Caco-2 (cell line): ENCODE data around the gene UBA7. TPM values are rescaled to one million over a fixed set of nuclear protein-coding genes. Genes with fewer than 3 reads are reported as not detected.

ENCODE experiments used
- BruUV-seq: library from RNA; stranded (reverse); fragments of 400-500 nt; replicated peaks from 2 replicates; lab custom pipeline; 2021; lab: Mats Ljungman, UMichigan
- CTCF ChIA-PET: fragments of 300-600 bp; sonication (Branson Sonifier 250); formaldehyde crosslinking; loops from one replicate; lab custom pipeline; 2022; ENCODE audit warnings: antibody characterized with exemption; lab: Charles Lee
- POLR2A ChIA-PET: fragments of 300-600 bp; sonication (Branson Sonifier 250); formaldehyde crosslinking; loops from one replicate; lab custom pipeline; 2022; ENCODE audit warnings: antibody characterized with exemption; lab: Charles Lee
- DNase-seq, 2 experiments: peaks; one replicate each; pipeline versions ENCODE4 v3.0.0 to v3.0.0-alpha.2; 2020 to 2022
- H3K27me3 ChIP-seq: replicated peaks from 2 replicates; pipeline ENCODE4 v1.6.0; 2011; ENCODE audit warnings: low read length; ENCODE audit not compliant: control insufficient read depth, insufficient read depth
- H3K36me3 ChIP-seq: 2 replicates; pipeline ENCODE4 v1.5.1; 2011; ENCODE audit warnings: low read length; ENCODE audit not compliant: control insufficient read depth, insufficient read depth
- H3K4me1 ChIP-seq: fragments of 250-450 bp; sonication (Bioruptor Pico); 2 replicates; pipeline ENCODE4 v1.5.1; 2020; ENCODE audit warnings: mild to moderate bottlenecking
- H3K4me3 ChIP-seq: 2 replicates; pipeline ENCODE4 v1.5.1; 2011; ENCODE audit warnings: low read depth, mild to moderate bottlenecking, control low read depth, low read length
- H3K9me3 ChIP-seq: fragments of 250-450 bp; sonication (Bioruptor Pico); 2 replicates; pipeline ENCODE4 v1.5.1; 2020; ENCODE audit warnings: mild to moderate bottlenecking, moderate library complexity
- H3K27ac Mint-ChIP-seq: one replicate; pipeline ENCODE4 v1.8.0; 2022; ENCODE audit warnings: mixed read lengths; ENCODE audit not compliant: unreplicated experiment
- H3K27me3 Mint-ChIP-seq: one replicate; pipeline ENCODE4 v1.8.0; 2022; ENCODE audit warnings: mixed read lengths; ENCODE audit not compliant: insufficient read depth, unreplicated experiment
- H3K36me3 Mint-ChIP-seq: one replicate; pipeline ENCODE4 v1.8.0; 2022; ENCODE audit warnings: mild to moderate bottlenecking, mixed read lengths; ENCODE audit not compliant: insufficient read depth, unreplicated experiment
- H3K4me1 Mint-ChIP-seq: one replicate; pipeline ENCODE4 v1.8.0; 2022; ENCODE audit warnings: low read depth, mixed read lengths; ENCODE audit not compliant: unreplicated experiment
- H3K4me3 Mint-ChIP-seq: one replicate; pipeline ENCODE4 v1.8.0; 2022; ENCODE audit warnings: mild to moderate bottlenecking, moderate library complexity, mixed read lengths; ENCODE audit not compliant: unreplicated experiment
- H3K9me3 Mint-ChIP-seq: one replicate; pipeline ENCODE4 v1.8.0; 2022; ENCODE audit warnings: mixed read lengths; ENCODE audit not compliant: unreplicated experiment
- CTCF ChIP-seq, 2 experiments: fragments of 200-600 bp in 1 of 2; IDR thresholded peaks; 1 replicate in 1 of 2; 2 replicates in 1 of 2; pipeline versions ENCODE4 v1.5.1 to v1.8.0; 2011 to 2022; ENCODE audit warnings: antibody characterized with exemption in 1 of 2, control low read depth in 1 of 2, inconsistent platforms in 1 of 2, low read depth in 1 of 2, low read length in 1 of 2, mild to moderate bottlenecking in 1 of 2, moderate library complexity in 1 of 2; ENCODE audit not compliant: insufficient read depth in 1 of 2, severe bottlenecking in 1 of 2, unreplicated experiment in 1 of 2
- intact Hi-C: fragments of 100-400 bp; cut with micrococcal nuclease; formaldehyde crosslinking; loops from one replicate; pipeline ENCODE4 v1.10.0; 2022; ENCODE audit not compliant: unreplicated experiment
- total RNA-seq: library from RNA; stranded (reverse); gene quantifications from 2 replicates; pipeline ENCODE4 v1.2.3, GENCODE V29; 2022

Gene UBA7
- total RNA-seq, 1 experiment from 2014 or later, result 0.93 TPM

- H3K27me3 Mint-ChIP-seq, result peaks cover 2% of the 10 kb centered on the region
- ChIA-PET CTCF (interaction anchor here (0.6 to 2.6 kb wide), 18 partner anchors 11 to 796 kb away, joined by 3 to 24 read pairs (median 5); partner anchors contain the start of genes AMIGO3, IP6K1, MON1A and MST1R), POLR2A (interaction anchor here (0.6 kb wide), 2 partner anchors 138 to 1460 kb away, joined by 3 to 7 read pairs; no protein-coding TSS in a partner anchor)
- peak; percentile 82 to 89 for DNase-seq
- intact Hi-C loops, result loop anchor here (1.0 to 2.0 kb wide), 3 partner anchors 16 to 103 kb away; partner anchors contain the start of gene IP6K1
- peak within 1 kb of the TSS; percentile 74 for H3K4me3 ChIP-seq
- peak within 1 kb of the TSS; percentile 91 for H3K4me3 Mint-ChIP-seq
- peak; percentile 78 to 88 for TF ChIP-seq CTCF (IDR thresholded peaks at IDR 0.05; ENCODE audit: insufficient read depth in 1 of 2, low read depth in 1 of 2, low read length in 1 of 2, severe bottlenecking in 1 of 2, unreplicated experiment in 1 of 2)
- peak within 1 kb of the TSS; percentile 71 for H3K27ac Mint-ChIP-seq
- no peaks in the 10 kb centered on the region for H3K36me3 ChIP-seq
- H3K9me3 ChIP-seq, result no peaks in the 10 kb centered on the region
- H3K36me3 Mint-ChIP-seq, result peaks cover 5% of the 10 kb centered on the region
- H3K27me3 ChIP-seq, result no peaks in the 10 kb centered on the region
- H3K4me1 Mint-ChIP-seq, result peaks cover 16% of the 10 kb centered on the region
- H3K9me3 Mint-ChIP-seq, result no peaks in the 10 kb centered on the region
- BruUV-seq, result no TSS peak
- H3K4me1 ChIP-seq, result no peaks in the 10 kb centered on the region
Measured at GRCh38 chr3:49802719-49803464, 10.9 kb downstream of the UBA7 start, which contains the start of gene INKA1. TSS of gene INKA1 (plus strand) at chr3:49803261. CDS start at chr3:49803393, 132 bp downstream.

GRCh38 chr3:49801160-49801559 is 12.6 kb downstream of the UBA7 start:
- Mint-ChIP-seq H3K9me3 (no peaks in the 10 kb centered on the region), H3K4me3 (no peak overlapping the region), H3K27ac (no peak overlapping the region), H3K36me3 (peaks cover 5% of the 10 kb centered on the region), H3K27me3 (peaks cover 2% of the 10 kb centered on the region), H3K4me1 (peaks cover 16% of the 10 kb centered on the region)
- H3K27me3 ChIP-seq, result no peaks in the 10 kb centered on the region
- TF ChIP-seq CTCF (IDR thresholded peaks at IDR 0.05; ENCODE audit: insufficient read depth in 1 of 2, low read depth in 1 of 2, low read length in 1 of 2, severe bottlenecking in 1 of 2, unreplicated experiment in 1 of 2), result no peak
- BruUV-seq, result no TSS peak
- H3K4me1 ChIP-seq, result no peaks in the 10 kb centered on the region
- intact Hi-C loops, result no loop called here
- H3K36me3 ChIP-seq, result no peaks in the 10 kb centered on the region
- POLR2A ChIA-PET, result interaction anchor here (0.6 kb wide), 1 partner anchor 82 kb away, joined by 4 read pairs; the partner anchor contains the start of gene AMIGO3
- H3K4me3 ChIP-seq, result no peak overlapping the region
- no peaks in the 10 kb centered on the region for H3K9me3 ChIP-seq
- CTCF ChIA-PET, result no interaction called here
- no peak for DNase-seq

- Histone ChIP-seq H3K4me1 (no peaks in the 10 kb centered on the region), H3K27me3 (no peaks in the 10 kb centered on the region), H3K4me3 (no peak within 1 kb of the TSS), H3K36me3 (no peaks in the 10 kb centered on the region), H3K9me3 (no peaks in the 10 kb centered on the region)
- CTCF ChIA-PET, result interaction anchor here (1.0 kb wide), 1 partner anchor 39 kb away, joined by 3 read pairs; no protein-coding TSS in a partner anchor
- POLR2A ChIA-PET, result no interaction called here
- intact Hi-C loops, result no loop called here
- H3K27me3 Mint-ChIP-seq, result peaks cover 2% of the 10 kb centered on the region
- H3K4me3 Mint-ChIP-seq, result no peak within 1 kb of the TSS
- H3K36me3 Mint-ChIP-seq, result peaks cover 5% of the 10 kb centered on the region
- no peak for TF ChIP-seq CTCF (IDR thresholded peaks at IDR 0.05; ENCODE audit: insufficient read depth in 1 of 2, low read depth in 1 of 2, low read length in 1 of 2, severe bottlenecking in 1 of 2, unreplicated experiment in 1 of 2)
- no TSS peak for BruUV-seq
- peaks cover 16% of the 10 kb centered on the region for H3K4me1 Mint-ChIP-seq
- no peaks in the 10 kb centered on the region for H3K9me3 Mint-ChIP-seq
- no peak for DNase-seq
- no peak within 1 kb of the TSS for H3K27ac Mint-ChIP-seq
Measured at GRCh38 chr3:49799761-49800160, 14.0 kb downstream of the UBA7 start, which contains the start of gene CDHR4. TSS of gene CDHR4 (minus strand) at chr3:49799873. CDS start at chr3:49799812, 61 bp downstream.
